ENCODE measurements around the gene ENOSF1. TPM values are rescaled to one million over a fixed set of nuclear protein-coding genes. Genes with fewer than 3 reads are reported as not detected.

ENOSF1 gene
- total RNA-seq, 1 donor from 2014 or later = 53.5 TPM

- DNase-seq (ENCODE audit: extremely low spot score in 2 of 2) = peak in 1 of 2 donors; percentile 40
- TF ChIP-seq POLR2AphosphoS5 (IDR thresholded peaks at IDR 0.05; ENCODE audit: insufficient read depth in 1 of 2, low read depth in 1 of 2) (no peak), POLR2A (IDR thresholded peaks at IDR 0.05) (no peak)
- TF ChIP-seq, protein P1, sequence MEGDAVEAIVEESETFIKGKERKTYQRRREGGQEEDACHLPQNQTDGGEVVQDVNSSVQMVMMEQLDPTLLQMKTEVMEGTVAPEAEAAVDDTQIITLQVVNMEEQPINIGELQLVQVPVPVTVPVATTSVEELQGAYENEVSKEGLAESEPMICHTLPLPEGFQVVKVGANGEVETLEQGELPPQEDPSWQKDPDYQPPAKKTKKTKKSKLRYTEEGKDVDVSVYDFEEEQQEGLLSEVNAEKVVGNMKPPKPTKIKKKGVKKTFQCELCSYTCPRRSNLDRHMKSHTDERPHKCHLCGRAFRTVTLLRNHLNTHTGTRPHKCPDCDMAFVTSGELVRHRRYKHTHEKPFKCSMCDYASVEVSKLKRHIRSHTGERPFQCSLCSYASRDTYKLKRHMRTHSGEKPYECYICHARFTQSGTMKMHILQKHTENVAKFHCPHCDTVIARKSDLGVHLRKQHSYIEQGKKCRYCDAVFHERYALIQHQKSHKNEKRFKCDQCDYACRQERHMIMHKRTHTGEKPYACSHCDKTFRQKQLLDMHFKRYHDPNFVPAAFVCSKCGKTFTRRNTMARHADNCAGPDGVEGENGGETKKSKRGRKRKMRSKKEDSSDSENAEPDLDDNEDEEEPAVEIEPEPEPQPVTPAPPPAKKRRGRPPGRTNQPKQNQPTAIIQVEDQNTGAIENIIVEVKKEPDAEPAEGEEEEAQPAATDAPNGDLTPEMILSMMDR (IDR thresholded peaks at IDR 0.05) = no peak
- Histone ChIP-seq H3K9me3 (no peaks in the 10 kb centered on the region), H3K27ac (no peak overlapping the region), H3K36me3 (peaks cover 0 to 13% of the 10 kb centered on the region in 2 donors), H3K4me1 (no peaks in the 10 kb centered on the region), H3K27me3 (no peaks in the 10 kb centered on the region), H3K4me3 (no peak overlapping the region)
- intact Hi-C loops (cut with DNase I) = no loop called here
Observed at GRCh38 chr18:666177-666576, 46.3 kb downstream of the ENOSF1 start.

GRCh38 chr18:662197-662596 is 50.2 kb downstream of the ENOSF1 start:
- peaks cover 5% of the 10 kb centered on the region for H3K4me1 ChIP-seq
- H3K27ac ChIP-seq = no peak overlapping the region
- H3K4me3 ChIP-seq = no peak overlapping the region
- TF ChIP-seq POLR2A (IDR thresholded peaks at IDR 0.05) (no peak), POLR2AphosphoS5 (IDR thresholded peaks at IDR 0.05; ENCODE audit: insufficient read depth in 1 of 2, low read depth in 1 of 2) (no peak)
- TF ChIP-seq, protein P1 (IDR thresholded peaks at IDR 0.05) = no peak
- no peaks in the 10 kb centered on the region for H3K36me3 ChIP-seq
- intact Hi-C loops (cut with DNase I) = no loop called here
- H3K9me3 ChIP-seq = no peaks in the 10 kb centered on the region
- no peaks in the 10 kb centered on the region for H3K27me3 ChIP-seq
- no peak for DNase-seq (ENCODE audit: extremely low spot score in 2 of 2)

DNA sequence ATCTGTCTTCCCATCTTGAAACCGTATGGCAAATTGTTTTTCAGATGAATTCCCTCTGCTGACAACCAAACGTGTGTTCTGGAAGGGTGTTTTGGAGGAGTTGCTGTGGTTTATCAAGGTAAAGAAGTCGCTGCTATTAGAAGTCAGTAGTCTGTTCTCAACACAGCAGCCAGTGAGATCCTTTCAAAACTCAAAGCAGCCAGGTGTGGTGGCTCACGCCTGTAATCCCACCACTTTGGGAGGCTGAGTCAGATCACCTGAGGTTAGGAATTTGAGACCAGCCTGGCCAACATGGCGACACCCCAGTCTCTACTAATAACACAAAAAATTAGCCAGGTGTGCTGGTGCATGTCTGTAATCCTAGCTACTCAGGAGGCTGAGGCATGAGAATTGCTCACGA is 52.8 kb downstream of the ENOSF1 start:
- no peak overlapping the region for H3K27ac ChIP-seq
- H3K4me1 ChIP-seq = peaks cover 5% of the 10 kb centered on the region
- no peaks in the 10 kb centered on the region for H3K9me3 ChIP-seq
- H3K4me3 ChIP-seq = no peak overlapping the region
- no peaks in the 10 kb centered on the region for H3K36me3 ChIP-seq
- no peaks in the 10 kb centered on the region for H3K27me3 ChIP-seq
- DNase-seq (ENCODE audit: extremely low spot score in 2 of 2) = no peak
- intact Hi-C loops (cut with DNase I) = no loop called here
- TF ChIP-seq POLR2AphosphoS5 (IDR thresholded peaks at IDR 0.05; ENCODE audit: insufficient read depth in 1 of 2, low read depth in 1 of 2) = no peak
- no peak for TF ChIP-seq POLR2A (IDR thresholded peaks at IDR 0.05)
- TF ChIP-seq, protein P1 (IDR thresholded peaks at IDR 0.05) = no peak

DNA sequence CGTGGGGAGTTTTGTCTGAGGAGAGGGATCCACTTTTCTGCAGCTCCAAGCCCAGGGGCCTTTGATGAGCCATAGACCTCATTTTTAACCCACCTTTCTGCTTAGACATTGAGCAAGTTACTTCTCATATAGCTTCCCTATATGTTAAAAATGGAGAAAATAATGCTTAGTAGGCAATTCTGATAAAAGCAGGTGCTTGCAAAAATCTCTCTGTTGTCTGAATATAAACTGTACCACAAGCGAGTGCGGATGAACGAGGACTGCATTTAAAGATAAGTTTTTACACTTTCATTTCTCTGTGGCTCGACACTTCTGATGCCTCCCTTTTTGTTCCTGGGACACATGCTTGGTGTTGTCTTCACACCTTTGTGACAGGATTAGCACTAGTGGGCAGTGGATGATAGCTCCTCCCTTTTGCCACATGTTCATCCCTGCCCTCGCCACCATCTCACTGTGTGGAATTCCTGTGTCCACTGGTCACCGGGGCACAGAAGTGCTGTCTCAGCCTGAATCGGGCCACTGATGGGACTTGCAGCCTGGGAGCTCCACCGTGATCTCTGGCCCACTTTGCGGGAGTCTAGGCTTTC is 53.4 kb downstream of the ENOSF1 start:
- no peak for TF ChIP-seq POLR2AphosphoS5 (IDR thresholded peaks at IDR 0.05; ENCODE audit: insufficient read depth in 1 of 2, low read depth in 1 of 2)
- no peak for TF ChIP-seq POLR2A (IDR thresholded peaks at IDR 0.05)
- TF ChIP-seq, protein P1 (IDR thresholded peaks at IDR 0.05) = no peak
- DNase-seq (ENCODE audit: extremely low spot score in 2 of 2) = no peak
- H3K9me3 ChIP-seq = no peaks in the 10 kb centered on the region
- H3K36me3 ChIP-seq = no peaks in the 10 kb centered on the region
- no peak overlapping the region for H3K27ac ChIP-seq
- H3K4me1 ChIP-seq = peaks cover 5% of the 10 kb centered on the region
- intact Hi-C loops (cut with DNase I) = no loop called here
- H3K4me3 ChIP-seq = no peak overlapping the region
- no peaks in the 10 kb centered on the region for H3K27me3 ChIP-seq
